Endothelial cell of umbilical vein (primary cell): Measurements from ENCODE around the gene ARHGAP18. TPM values are rescaled to one million over a fixed set of nuclear protein-coding genes. Genes with fewer than 3 reads are reported as not detected.

Experiments
- BruUV-seq: library from RNA; stranded (reverse); fragments of 400-500 nt; replicated peaks from 2 replicates; lab custom pipeline; 2021; lab: Mats Ljungman, UMichigan
- CTCF ChIA-PET: fragments of 300-600, 350-600 bp; sonication (Branson Sonifier 250); formaldehyde crosslinking; loops from one replicate; lab custom pipeline; 2021; ENCODE audit warnings: antibody characterized with exemption, inconsistent platforms; lab: Charles Lee
- POLR2A ChIA-PET: fragments of 300-600, 350-600 bp; sonication (Branson Sonifier 250); formaldehyde crosslinking; loops from one replicate; lab custom pipeline; 2021; ENCODE audit warnings: antibody characterized with exemption, inconsistent platforms; lab: Charles Lee
- DNase-seq: peaks from one replicate; pipeline ENCODE4 v3.0.0-alpha.2; 2011; ENCODE audit warnings: low read depth, low spot score
- FAIRE-seq: peaks from 2 replicates; lab custom pipeline; 2011; peaks lifted over from hg19 to GRCh38; lab: Jason Lieb, UNC
- H2AFZ ChIP-seq: 2 replicates; pipeline ENCODE4 v1.6.0; 2012; ENCODE audit warnings: low read depth, low read length, control low read depth, inconsistent platforms
- H3K27ac ChIP-seq: 2 replicates; pipeline ENCODE4 v1.5.1; 2011; ENCODE audit warnings: low read depth, mild to moderate bottlenecking, control low read depth, low read length, moderate library complexity; ENCODE audit not compliant: insufficient read depth
- H3K27me3 ChIP-seq, 2 experiments: 2 replicates each; pipeline versions ENCODE4 v1.6.0 to v1.6.1; 2011; ENCODE audit warnings: low read length in 2 of 2, mixed read lengths in 1 of 2; ENCODE audit not compliant: control insufficient read depth in 2 of 2, insufficient read depth in 2 of 2
- H3K36me3 ChIP-seq, 2 experiments: 2 replicates in 1 of 2; 3 replicates in 1 of 2; pipeline ENCODE4 v1.5.1; 2011; ENCODE audit warnings: low read length in 2 of 2, mild to moderate bottlenecking in 1 of 2, moderate library complexity in 1 of 2; ENCODE audit not compliant: control insufficient read depth in 2 of 2, insufficient read depth in 2 of 2; ENCODE audit errors: extremely low read depth in 1 of 2
- H3K4me1 ChIP-seq: 3 replicates; pipeline ENCODE4 v1.5.1; 2011; ENCODE audit warnings: mild to moderate bottlenecking, low read length; ENCODE audit not compliant: control insufficient read depth, insufficient read depth; ENCODE audit errors: extremely low read depth
- H3K4me2 ChIP-seq: 2 replicates; pipeline ENCODE4 v1.6.1; 2011; ENCODE audit warnings: low read length, control low read depth, mixed read lengths; ENCODE audit not compliant: insufficient read depth
- H3K4me3 ChIP-seq, 3 experiments: fragments of 200-600 bp in 1 of 3; sonication (generic), shearing (Covaris generic) in 1 of 3; replicated peaks in 1 of 3; 2 replicates each; pipeline ENCODE4 v1.5.1; 2011 to 2016; ENCODE audit warnings: control low read depth in 3 of 3, low read length in 3 of 3, mild to moderate bottlenecking in 2 of 3, inconsistent platforms in 1 of 3, low read depth in 1 of 3, moderate library complexity in 1 of 3; ENCODE audit not compliant: insufficient read depth in 1 of 3
- H3K79me2 ChIP-seq: 2 replicates; pipeline ENCODE4 v1.6.0; 2012; ENCODE audit warnings: low read length, inconsistent platforms; ENCODE audit not compliant: control insufficient read depth, insufficient read depth
- H3K9ac ChIP-seq: replicated peaks from 2 replicates; pipeline ENCODE3; 2011; ENCODE audit warnings: low read length, control low read depth; ENCODE audit not compliant: insufficient read depth; ENCODE audit errors: extremely low read depth
- H3K9me1 ChIP-seq: replicated peaks from 3 replicates; pipeline ENCODE4 v1.6.0; 2011; ENCODE audit warnings: mild to moderate bottlenecking, low read length; ENCODE audit not compliant: control insufficient read depth, insufficient read depth; ENCODE audit errors: extremely low read depth
- H3K9me3 ChIP-seq: replicated peaks from 2 replicates; pipeline ENCODE4 v1.5.1; 2012; ENCODE audit warnings: low read length, inconsistent platforms; ENCODE audit not compliant: control insufficient read depth, insufficient read depth
- H4K20me1 ChIP-seq: replicated peaks from 2 replicates; pipeline ENCODE3; 2011; ENCODE audit warnings: mild to moderate bottlenecking, low read length; ENCODE audit not compliant: control insufficient read depth, insufficient read depth; ENCODE audit errors: extremely low read depth
- EZH2 ChIP-seq: IDR thresholded peaks from 2 replicates; pipeline ENCODE4 v1.6.1; 2012; ENCODE audit warnings: borderline replicate concordance, low read depth, mild to moderate bottlenecking, moderate library complexity, low read length, inconsistent platforms; ENCODE audit not compliant: severe bottlenecking
- FOS ChIP-seq: IDR thresholded peaks from 2 replicates; pipeline ENCODE4 v1.6.1; 2011; ENCODE audit warnings: mild to moderate bottlenecking, low read length, moderate library complexity, borderline replicate concordance; ENCODE audit not compliant: insufficient read depth
- GATA2 ChIP-seq: IDR thresholded peaks from 2 replicates; pipeline ENCODE4 v1.7.0; 2011; ENCODE audit warnings: low read depth, mild to moderate bottlenecking, moderate library complexity, mixed read lengths, low read length; ENCODE audit not compliant: insufficient read length, insufficient read depth
- JUN ChIP-seq: IDR thresholded peaks from 2 replicates; pipeline ENCODE4 v1.6.1; 2011; ENCODE audit warnings: borderline replicate concordance, low read depth; ENCODE audit not compliant: insufficient read length, insufficient read depth
- MAX ChIP-seq: IDR thresholded peaks from 2 replicates; pipeline ENCODE4 v1.6.1; 2011; ENCODE audit not compliant: insufficient read depth, insufficient read length
- MYC ChIP-seq: IDR thresholded peaks from one replicate; pipeline ENCODE4 v1.6.1; 2011; ENCODE audit warnings: mild to moderate bottlenecking, low read depth, low read length
- POLR2A ChIP-seq: IDR thresholded peaks from 2 replicates; pipeline ENCODE4 v1.6.1; 2012; ENCODE audit warnings: low read depth, mild to moderate bottlenecking, control low read depth, low read length
- POLR2AphosphoS5 ChIP-seq: IDR thresholded peaks from 2 replicates; pipeline ENCODE4 v1.6.1; 2012; ENCODE audit warnings: low read depth, mild to moderate bottlenecking, control low read depth, low read length, moderate library complexity; ENCODE audit not compliant: insufficient read depth
- dilution Hi-C: fragments of 300-500 bp; cut with MboI; formaldehyde crosslinking; loops from one replicate; pipeline ENCODE4 v1.15.0; 2019; ENCODE audit warnings: low sequenced_read_pairs; ENCODE audit not compliant: extremely low pct_ligation_motif_present
- intact Hi-C: fragments of 100-400 bp; cut with micrococcal nuclease; formaldehyde crosslinking; loops from one replicate; pipeline ENCODE4 v1.10.0; 2022
- polyA plus RNA-seq, 4 experiments: library from polyadenylated mRNA; depleted of rRNA in 3 of 4; stranded (reverse) in 3 of 4; unstranded in 1 of 4; fragments of >200 nt; gene quantifications; 2 replicates each; pipeline versions ENCODE4 v1.2.1 to v1.2.3, GENCODE V29; 2011 to 2012; ENCODE audit warnings: missing spikeins in 1 of 4
- total RNA-seq: library from RNA; stranded (reverse); gene quantifications from 2 replicates; pipeline ENCODE4 v1.2.3, GENCODE V29; 2021
- TF ChIP-seq, protein P1 (sequence below), 2 donors: IDR thresholded peaks; 1 replicate in 1 of 2; 2 replicates in 1 of 2; pipeline ENCODE4 v1.5.1; 2011; ENCODE audit warnings: low read length in 2 of 2, mild to moderate bottlenecking in 2 of 2, moderate library complexity in 2 of 2, control low read depth in 1 of 2, inconsistent platforms in 1 of 2, low read depth in 1 of 2; ENCODE audit not compliant: insufficient read depth in 1 of 2; ENCODE audit errors: extremely low read depth in 1 of 2

Gene ARHGAP18
- total and polyA plus RNA-seq, 2 donors (not counting 3 experiments of a cell fraction or from before 2014, with no cell fraction given): 13.1 to 86.1 TPM

- CTCF ChIA-PET: interaction anchor here (1.8 kb wide), 1 partner anchor 12 kb away, joined by 4 read pairs; no protein-coding TSS in a partner anchor
- TF ChIP-seq MYC (no peak), POLR2A (no peak), EZH2 (no peak), GATA2 (no peak), POLR2AphosphoS5 (no peak), MAX (no peak), FOS (no peak), JUN (no peak)
- TF ChIP-seq, protein P1, sequence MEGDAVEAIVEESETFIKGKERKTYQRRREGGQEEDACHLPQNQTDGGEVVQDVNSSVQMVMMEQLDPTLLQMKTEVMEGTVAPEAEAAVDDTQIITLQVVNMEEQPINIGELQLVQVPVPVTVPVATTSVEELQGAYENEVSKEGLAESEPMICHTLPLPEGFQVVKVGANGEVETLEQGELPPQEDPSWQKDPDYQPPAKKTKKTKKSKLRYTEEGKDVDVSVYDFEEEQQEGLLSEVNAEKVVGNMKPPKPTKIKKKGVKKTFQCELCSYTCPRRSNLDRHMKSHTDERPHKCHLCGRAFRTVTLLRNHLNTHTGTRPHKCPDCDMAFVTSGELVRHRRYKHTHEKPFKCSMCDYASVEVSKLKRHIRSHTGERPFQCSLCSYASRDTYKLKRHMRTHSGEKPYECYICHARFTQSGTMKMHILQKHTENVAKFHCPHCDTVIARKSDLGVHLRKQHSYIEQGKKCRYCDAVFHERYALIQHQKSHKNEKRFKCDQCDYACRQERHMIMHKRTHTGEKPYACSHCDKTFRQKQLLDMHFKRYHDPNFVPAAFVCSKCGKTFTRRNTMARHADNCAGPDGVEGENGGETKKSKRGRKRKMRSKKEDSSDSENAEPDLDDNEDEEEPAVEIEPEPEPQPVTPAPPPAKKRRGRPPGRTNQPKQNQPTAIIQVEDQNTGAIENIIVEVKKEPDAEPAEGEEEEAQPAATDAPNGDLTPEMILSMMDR (IDR thresholded peaks at IDR 0.05; ENCODE audit: extremely low read depth in 1 of 2, insufficient read depth in 1 of 2, low read depth in 1 of 2, low read length in 2 of 2): no peak
- FAIRE-seq (no peak), DNase-seq (no peak)
- POLR2A ChIA-PET: no interaction called here
- intact Hi-C loops (no loop called here), dilution Hi-C loops (no loop called here)
- no TSS peak for BruUV-seq
- no peak overlapping the region for H3K27ac ChIP-seq
- H3K36me3 ChIP-seq: peaks cover 1 to 6% of the 10 kb centered on the region in 2 experiments
- no peaks in the 10 kb centered on the region for H3K27me3 ChIP-seq
- H3K9me3 ChIP-seq: no peaks in the 10 kb centered on the region
- no peaks in the 10 kb centered on the region for H3K9me1 ChIP-seq
- no peak overlapping the region for H3K9ac ChIP-seq
- peak overlapping the region; percentile 12 for H3K4me2 ChIP-seq
- H2AFZ ChIP-seq: no peak overlapping the region
- H3K79me2 ChIP-seq: peaks cover 76% of the 10 kb centered on the region
- peaks cover 53% of the 10 kb centered on the region for H3K4me1 ChIP-seq
- no peaks in the 10 kb centered on the region for H4K20me1 ChIP-seq
- peak overlapping the region in 1 of 3 experiments; percentile 90 for H3K4me3 ChIP-seq
Measured at GRCh38 chr6:129707028-129707427, 2.9 kb downstream of the ARHGAP18 start.
